ENCODE results near the gene GSTM4. TPM values are rescaled to one million over a fixed set of nuclear protein-coding genes. Genes with fewer than 3 reads are reported as not detected.

The GSTM4 gene
- total and polyA plus RNA-seq, 2 of the 8 experiments (the other 6 are each of a cell fraction or from before 2014, with no cell fraction given), result 11.3 to 31.4 TPM

DNA sequence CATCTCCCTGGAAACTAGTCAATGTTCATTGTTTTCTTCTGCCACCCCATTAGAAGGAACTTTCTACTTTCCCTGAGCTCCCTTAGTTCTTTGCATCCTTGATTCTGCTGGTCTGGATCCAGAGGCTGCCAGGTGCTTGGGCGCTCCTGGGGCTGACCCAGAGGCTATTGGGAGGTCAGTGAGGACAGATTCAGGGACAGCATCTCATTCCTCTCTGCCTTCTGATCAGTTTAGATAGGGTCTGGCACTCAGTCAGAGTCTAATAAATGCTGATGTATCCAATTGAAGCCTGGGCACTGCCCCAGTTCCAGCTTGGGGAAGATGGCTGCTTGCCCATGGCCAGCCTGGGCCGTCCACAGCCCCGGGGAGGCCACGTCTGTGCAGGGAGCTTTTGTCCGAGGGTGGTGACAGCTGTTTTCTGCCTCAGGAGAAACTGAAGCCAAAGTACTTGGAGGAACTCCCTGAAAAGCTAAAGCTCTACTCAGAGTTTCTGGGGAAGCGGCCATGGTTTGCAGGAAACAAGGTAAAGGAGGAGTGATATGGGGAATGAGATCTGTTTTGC is 34.0 kb downstream of the GSTM4 start:
- H2BK15ac ChIP-seq (ENCODE audit: low read length), result no peak overlapping the region
- 91% methylated on average over 6 of the region's 6 CpGs; no CpG with 5 or more reads in 1 of the 2 experiments for WGBS, 2 experiments (ENCODE audit: extremely low coverage in 1 of 2, insufficient coverage in 1 of 2, insufficient read length in 1 of 2, insufficient replicate concordance in 2 of 2, low coverage in 1 of 2, low lambda C conversion rate in 2 of 2, missing lambda C conversion rate in 1 of 2)
- H3K14ac ChIP-seq (ENCODE audit: insufficient read length), result no peak overlapping the region
- no peak overlapping the region for H2BK5ac ChIP-seq (ENCODE audit: low read depth, low read length)
- no peak overlapping the region for H3K9ac ChIP-seq (replicated peaks in 1 of 4; ENCODE audit: extremely low read depth in 1 of 4, low read depth in 3 of 4, low read length in 3 of 4)
- H4K8ac ChIP-seq (ENCODE audit: extremely low read depth, insufficient read depth, low read length), result no peak overlapping the region
- FAIRE-seq (no peak), DNase-seq (ENCODE audit: low read depth in 1 of 2, low spot score in 2 of 2) (no peak)
- no peak overlapping the region for H3K4me2 ChIP-seq (ENCODE audit: insufficient read depth in 1 of 2, low read depth in 2 of 2, low read length in 2 of 2)
- no peak overlapping the region for H3K4ac ChIP-seq (replicated peaks; ENCODE audit: insufficient read length, low read depth, low read length)
- no peaks in the 10 kb centered on the region for H3K27me3 ChIP-seq (replicated peaks in 1 of 4; ENCODE audit: control insufficient read depth in 3 of 4, extremely low read depth in 1 of 4, insufficient read depth in 3 of 4, low read length in 3 of 4)
- peaks cover 0 to 5% (median 3%) of the 10 kb centered on the region in 4 experiments; a peak in 3 of 7 replicates for H3K4me1 ChIP-seq (replicated peaks in 1 of 4; ENCODE audit: control insufficient read depth in 3 of 4, insufficient read depth in 4 of 4, low read length in 3 of 4)
- H2BK20ac ChIP-seq (ENCODE audit: low read length), result no peak overlapping the region
- no peak overlapping the region for H2AFZ ChIP-seq (ENCODE audit: low read length)
- no peaks in the 10 kb centered on the region for H3K36me3 ChIP-seq (ENCODE audit: control insufficient read depth in 2 of 4, insufficient read depth in 4 of 4, low read length in 3 of 4)
- H4K91ac ChIP-seq (replicated peaks; ENCODE audit: insufficient read length, low read length), result no peak overlapping the region
- no peak overlapping the region for H3K4me3 ChIP-seq (ENCODE audit: extremely low read depth in 1 of 4, insufficient read depth in 2 of 4, low read depth in 3 of 4, low read length in 4 of 4)
- no peaks in the 10 kb centered on the region for H3K79me2 ChIP-seq (ENCODE audit: control insufficient read depth in 1 of 2, insufficient read depth in 2 of 2, low read length in 2 of 2)
- H2BK120ac ChIP-seq (replicated peaks; ENCODE audit: low read depth, low read length), result no peak overlapping the region
- no peak overlapping the region for H4K5ac ChIP-seq (ENCODE audit: insufficient read length, low read depth, low read length)
- 0 out of 4 replicates have a peak, but pooled peaks cover 0 to 2% of the 10 kb centered on the region in 2 experiments for H3K9me3 ChIP-seq (ENCODE audit: insufficient read depth in 2 of 2, low read depth in 1 of 2, low read length in 1 of 2)
- no peak overlapping the region for H3K56ac ChIP-seq (replicated peaks; ENCODE audit: insufficient read length, low read depth, low read length)
- H2BK12ac ChIP-seq (ENCODE audit: low read depth, low read length), result no peak overlapping the region
- H4K20me1 ChIP-seq (replicated peaks in 1 of 2; ENCODE audit: control insufficient read depth in 1 of 2, insufficient read depth in 2 of 2, low read length in 2 of 2), result no peaks in the 10 kb centered on the region
- ChIA-PET POLR2A (ENCODE audit: partially characterized antibody) (no interaction called here), CTCF (ENCODE audit: partially characterized antibody) (interaction anchor here (0.9 to 5.4 kb wide), 3 partner anchors 32 to 49 kb away, joined by 3 to 60 read pairs (median 4); no protein-coding TSS in a partner anchor)
- no peak overlapping the region for H3K18ac ChIP-seq (ENCODE audit: extremely low read depth, low read length)
- peaks cover 4% of the 10 kb centered on the region; the same call in 1 of the 2 replicates for H3K23me2 ChIP-seq (ENCODE audit: low read depth, low read length)
- H3K79me1 ChIP-seq (ENCODE audit: low read depth, low read length), result no peaks in the 10 kb centered on the region
- H3K27ac ChIP-seq (ENCODE audit: low read depth, low read length), result no peak overlapping the region
- H2AK5ac ChIP-seq (ENCODE audit: low read depth, low read length), result no peak overlapping the region
- no peak overlapping the region for H3K23ac ChIP-seq (ENCODE audit: insufficient read length)
- TF ChIP-seq SIN3A (conservative IDR thresholded peaks at IDR 0.05 in 1 of 2, IDR thresholded peaks at IDR 0.05 in 1 of 2; ENCODE audit: low read depth in 1 of 2, low read length in 2 of 2) (no peak), SIX5 (IDR thresholded peaks at IDR 0.05; ENCODE audit: low read depth, low read length) (no peak), POU5F1 (IDR thresholded peaks at IDR 0.05; ENCODE audit: low read depth, low read length) (no peak), PHF8 (conservative IDR thresholded peaks at IDR 0.05; ENCODE audit: low read depth, low read length) (no peak), SP4 (IDR thresholded peaks at IDR 0.05; ENCODE audit: low read length) (no peak), JUN (IDR thresholded peaks at IDR 0.05; ENCODE audit: low read depth, low read length) (no peak), GTF2F1 (IDR thresholded peaks at IDR 0.05; ENCODE audit: borderline replicate concordance, low read depth, low read length) (no peak), HDAC2 (IDR thresholded peaks at IDR 0.05; ENCODE audit: borderline replicate concordance in 1 of 2, low read depth in 2 of 2, low read length in 2 of 2) (no peak), CHD2 (IDR thresholded peaks at IDR 0.05; ENCODE audit: low read length) (no peak), SUZ12 (IDR thresholded peaks at IDR 0.05; ENCODE audit: low read length) (no peak)
- TF ChIP-seq, protein P1, sequence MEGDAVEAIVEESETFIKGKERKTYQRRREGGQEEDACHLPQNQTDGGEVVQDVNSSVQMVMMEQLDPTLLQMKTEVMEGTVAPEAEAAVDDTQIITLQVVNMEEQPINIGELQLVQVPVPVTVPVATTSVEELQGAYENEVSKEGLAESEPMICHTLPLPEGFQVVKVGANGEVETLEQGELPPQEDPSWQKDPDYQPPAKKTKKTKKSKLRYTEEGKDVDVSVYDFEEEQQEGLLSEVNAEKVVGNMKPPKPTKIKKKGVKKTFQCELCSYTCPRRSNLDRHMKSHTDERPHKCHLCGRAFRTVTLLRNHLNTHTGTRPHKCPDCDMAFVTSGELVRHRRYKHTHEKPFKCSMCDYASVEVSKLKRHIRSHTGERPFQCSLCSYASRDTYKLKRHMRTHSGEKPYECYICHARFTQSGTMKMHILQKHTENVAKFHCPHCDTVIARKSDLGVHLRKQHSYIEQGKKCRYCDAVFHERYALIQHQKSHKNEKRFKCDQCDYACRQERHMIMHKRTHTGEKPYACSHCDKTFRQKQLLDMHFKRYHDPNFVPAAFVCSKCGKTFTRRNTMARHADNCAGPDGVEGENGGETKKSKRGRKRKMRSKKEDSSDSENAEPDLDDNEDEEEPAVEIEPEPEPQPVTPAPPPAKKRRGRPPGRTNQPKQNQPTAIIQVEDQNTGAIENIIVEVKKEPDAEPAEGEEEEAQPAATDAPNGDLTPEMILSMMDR (IDR thresholded peaks at IDR 0.05; ENCODE audit: control extremely low read depth in 1 of 3, insufficient read depth in 1 of 3, low read depth in 1 of 3, low read length in 3 of 3), result no peak
